GM20431 (cell line): ENCODE data around the gene AGPAT1.
"Not testable (repeated sequence)": the region's sequence is repeated elsewhere in the genome, so short reads cannot be mapped to it uniquely, and the experiment has no call there.

Source experiments
- in situ Hi-C: fragments of 300-500 bp; cut with MseI, MboI; formaldehyde crosslinking; loops from one replicate; pipeline ENCODE4 v1.15.0; 2020; ENCODE audit warnings: low sequenced_read_pairs; ENCODE audit not compliant: unreplicated experiment

Gene AGPAT1

DNA sequence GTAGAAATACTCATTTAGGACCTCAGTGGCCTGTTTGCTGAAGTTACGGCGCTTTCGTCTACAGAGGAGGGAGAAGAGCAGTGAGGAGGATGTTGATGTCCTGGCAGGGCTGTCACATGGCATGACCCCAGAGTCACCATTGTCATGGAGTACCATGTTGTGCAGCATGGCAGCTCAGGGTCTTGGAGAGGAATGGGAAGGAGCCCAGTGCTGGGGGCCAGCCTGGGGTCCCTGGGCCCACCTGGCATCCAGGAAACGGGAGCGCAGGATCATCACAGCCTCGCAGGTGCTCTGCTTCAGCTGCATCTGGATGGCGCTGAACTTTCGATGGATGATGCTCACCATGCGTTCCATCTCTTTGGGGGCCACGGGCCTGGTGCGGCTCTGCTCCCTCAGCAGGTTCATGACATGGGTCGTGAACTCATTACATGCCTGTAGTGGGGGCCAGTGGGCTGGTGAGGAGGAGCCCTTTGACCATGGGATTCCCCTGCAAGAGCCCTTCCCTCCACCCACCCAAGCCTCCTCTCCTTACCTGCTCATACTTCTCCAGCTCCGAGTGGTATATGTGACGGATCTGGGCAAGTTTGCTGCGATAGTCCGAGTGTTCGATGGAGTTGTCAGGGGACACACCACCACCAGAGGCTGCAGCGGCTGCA is 12.0 kb upstream of the AGPAT1 start:
- in situ Hi-C loops, result not testable (repeated sequence)

DNA sequence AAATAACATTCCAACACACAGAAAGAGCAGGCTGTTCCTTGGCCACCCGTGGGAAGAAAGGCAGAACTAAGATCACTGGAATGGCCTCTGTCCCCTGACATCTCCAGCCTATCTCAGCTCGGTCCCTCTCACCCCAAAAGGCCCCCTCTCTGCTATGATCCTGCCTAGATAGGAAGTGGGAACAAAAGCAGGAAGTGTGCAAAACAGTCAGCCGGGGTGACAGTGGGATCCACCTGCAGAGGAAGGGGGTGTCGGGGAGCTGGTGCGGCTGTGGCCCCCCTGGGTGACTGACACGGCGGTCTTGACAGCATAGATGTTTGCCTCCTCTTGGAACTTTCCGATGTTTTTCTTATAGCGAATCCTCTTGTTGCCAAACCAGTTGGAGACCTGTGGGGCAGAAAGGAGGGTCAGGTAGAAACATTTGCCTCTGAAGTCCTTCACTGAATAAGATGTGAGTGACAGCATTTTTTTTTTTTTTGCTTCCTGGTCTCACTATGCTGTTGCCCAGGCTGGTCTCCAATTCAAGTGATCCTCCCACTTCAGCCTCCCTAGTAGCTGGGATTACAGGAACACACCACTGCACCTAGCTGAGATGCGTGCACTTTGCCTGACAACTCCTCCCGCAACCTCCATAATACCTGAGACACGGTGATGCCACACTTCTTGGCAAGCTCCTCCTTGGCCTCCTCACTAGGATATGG is 11.3 kb upstream of the AGPAT1 start:
- in situ Hi-C loops, result no loop called here

DNA sequence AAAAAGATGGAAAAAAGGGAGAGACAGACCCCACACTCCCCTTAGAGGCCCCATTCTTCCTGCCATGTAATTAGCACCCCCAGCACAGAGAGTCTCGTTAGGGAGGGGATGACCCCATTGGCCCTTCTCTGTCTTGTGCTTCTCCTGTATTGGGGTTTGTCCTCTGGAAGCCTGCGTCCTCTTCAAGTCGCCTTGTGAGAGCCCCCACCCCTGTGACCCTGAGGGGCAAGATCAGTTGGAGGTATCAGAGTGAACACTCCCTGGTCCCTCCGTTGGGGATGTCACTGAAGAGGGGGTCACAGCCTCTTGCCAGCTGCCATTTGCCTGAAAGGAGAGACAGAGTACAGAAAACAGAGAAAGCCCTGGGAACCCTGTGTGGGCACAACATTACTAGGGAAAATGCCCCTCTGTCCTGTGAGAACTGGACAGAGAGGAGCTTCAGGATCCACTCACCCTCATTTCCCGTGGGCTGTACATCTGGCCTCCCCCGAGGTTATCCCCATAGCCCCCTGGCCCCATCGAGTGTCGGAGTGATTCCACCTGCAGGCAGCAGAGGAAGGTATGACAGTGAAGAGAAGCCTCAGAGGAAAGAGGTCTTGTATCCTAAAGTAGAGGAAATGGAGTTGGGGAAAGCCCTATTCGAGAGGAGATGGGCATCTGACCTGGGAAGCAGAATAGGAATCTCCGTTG is 10.4 kb upstream of the AGPAT1 start:
- in situ Hi-C loops, result not testable (repeated sequence)

DNA sequence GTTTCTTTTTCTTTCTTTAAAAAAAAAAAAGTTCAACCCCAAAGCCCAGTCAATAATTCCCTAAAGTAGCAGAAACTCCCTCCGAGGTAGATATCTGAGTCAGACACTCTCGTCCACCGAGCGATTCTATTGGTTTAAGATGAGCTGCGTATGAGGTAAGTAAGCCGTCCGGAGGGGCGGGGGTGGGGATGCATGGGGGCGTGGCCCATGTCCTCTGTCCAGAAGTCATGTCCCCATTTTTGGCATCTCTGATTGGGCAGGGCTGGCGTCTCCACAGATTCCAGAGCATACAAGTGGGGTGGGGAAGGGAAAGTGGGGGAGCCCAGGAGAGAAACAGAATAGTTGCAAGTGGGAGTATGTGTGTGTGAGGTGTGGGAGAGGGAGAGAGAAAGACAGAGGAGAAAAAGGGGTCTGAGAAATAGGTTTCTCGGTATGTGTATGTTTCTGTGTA is 9.8 kb upstream of the AGPAT1 start:
- in situ Hi-C loops, result not testable (repeated sequence)

DNA sequence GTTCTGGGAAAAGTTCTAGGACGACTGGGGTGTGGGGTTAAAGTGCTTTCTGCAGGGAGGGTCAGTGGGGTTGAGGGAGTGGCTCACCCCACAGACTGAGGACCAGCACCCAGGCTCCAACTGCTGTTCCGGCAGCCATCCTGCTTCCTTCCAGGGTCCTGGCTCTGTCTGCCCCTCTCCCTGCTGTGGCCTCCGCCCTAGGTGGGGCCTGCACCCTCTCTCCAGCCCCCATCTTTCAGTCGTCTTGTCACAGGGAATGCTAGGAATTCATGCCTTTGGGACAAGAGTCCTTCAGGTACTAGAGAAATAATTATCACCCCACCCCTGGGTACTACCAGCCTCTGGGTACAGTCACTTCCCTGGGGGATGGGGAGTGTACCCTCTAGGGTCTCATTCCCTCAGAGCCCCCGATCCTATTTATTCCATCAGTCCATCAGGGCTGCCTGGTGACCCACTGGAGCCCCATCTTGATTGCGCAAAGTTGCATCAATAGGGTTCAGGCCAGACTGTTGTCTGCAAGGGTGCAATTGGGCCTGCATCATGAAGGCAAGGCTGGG is 8.3 kb upstream of the AGPAT1 start, which contains the start of gene AGER:
AGER (minus strand) TSS at position 170 of the 557 bp plus-strand sequence; CDS start at position 139, 31 bp downstream.
- in situ Hi-C loops, result no loop called here

DNA sequence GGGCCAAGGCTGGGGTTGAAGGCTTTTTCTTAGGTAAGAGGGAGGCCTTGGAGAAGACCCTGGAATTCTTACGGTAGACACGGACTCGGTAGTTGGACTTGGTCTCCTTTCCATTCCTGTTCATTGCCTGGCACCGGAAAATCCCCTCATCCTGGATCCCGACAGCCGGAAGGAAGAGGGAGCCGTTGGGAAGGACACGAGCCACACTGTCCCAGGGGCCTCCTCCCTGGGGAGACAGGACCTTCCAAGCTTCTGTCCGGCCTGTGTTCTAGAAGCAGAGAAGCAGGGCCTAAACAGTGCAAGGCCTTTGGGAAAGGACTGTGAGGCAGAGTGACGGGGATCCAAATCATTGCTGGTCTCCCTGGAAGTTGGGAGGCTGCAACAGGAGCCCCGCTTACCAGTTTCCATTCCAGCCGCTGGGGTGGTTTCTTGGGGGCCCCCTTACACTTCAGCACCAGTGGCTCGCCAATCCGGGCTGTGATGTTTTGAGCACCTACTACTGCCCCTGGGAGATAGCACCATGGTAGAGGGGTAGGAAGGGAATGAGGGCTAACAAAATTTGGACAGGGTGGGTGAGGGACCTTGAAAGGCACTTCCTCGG is 7.7 kb upstream of the AGPAT1 start:
- in situ Hi-C loops, result no loop called here

DNA sequence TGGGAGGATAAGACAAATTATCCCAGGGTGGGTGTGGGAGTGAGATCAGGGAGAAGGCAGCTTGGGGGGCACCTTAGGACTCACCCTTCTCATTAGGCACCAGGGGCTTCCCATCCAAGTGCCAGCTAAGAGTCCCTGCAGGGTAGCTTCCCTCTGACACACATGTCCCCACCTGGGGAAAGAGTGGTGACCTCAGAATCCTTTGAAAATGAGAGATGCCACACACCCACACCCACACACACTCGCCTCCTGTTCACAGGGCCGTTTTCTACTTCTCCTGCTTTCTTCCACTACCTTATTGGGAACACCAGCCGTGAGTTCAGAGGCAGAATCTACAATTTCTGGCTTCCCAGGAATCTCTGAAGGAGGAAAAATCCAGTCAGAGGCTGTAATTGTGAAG is 7.1 kb upstream of the AGPAT1 start:
- in situ Hi-C loops, result no loop called here

DNA sequence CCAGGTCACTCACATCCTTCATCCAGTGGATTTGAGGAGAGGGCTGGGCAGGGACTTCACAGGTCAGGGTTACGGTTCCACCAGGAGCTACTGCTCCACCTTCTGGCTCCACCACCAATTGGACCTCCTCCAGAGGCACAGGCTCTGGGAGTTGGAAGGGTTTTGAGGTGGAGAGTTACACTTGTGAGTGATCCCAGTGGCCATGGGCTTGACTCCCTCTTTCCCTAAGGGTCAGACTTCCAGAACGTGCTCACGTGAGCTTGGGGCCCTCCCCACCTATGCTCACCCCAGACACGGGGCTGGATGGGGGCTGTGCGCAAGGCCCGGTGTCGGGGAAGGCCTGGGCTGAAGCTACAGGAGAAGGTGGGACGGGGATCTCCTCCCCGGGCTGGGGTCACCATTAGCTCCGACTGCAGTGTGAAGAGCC is 6.7 kb upstream of the AGPAT1 start:
- in situ Hi-C loops, result no loop called here

DNA sequence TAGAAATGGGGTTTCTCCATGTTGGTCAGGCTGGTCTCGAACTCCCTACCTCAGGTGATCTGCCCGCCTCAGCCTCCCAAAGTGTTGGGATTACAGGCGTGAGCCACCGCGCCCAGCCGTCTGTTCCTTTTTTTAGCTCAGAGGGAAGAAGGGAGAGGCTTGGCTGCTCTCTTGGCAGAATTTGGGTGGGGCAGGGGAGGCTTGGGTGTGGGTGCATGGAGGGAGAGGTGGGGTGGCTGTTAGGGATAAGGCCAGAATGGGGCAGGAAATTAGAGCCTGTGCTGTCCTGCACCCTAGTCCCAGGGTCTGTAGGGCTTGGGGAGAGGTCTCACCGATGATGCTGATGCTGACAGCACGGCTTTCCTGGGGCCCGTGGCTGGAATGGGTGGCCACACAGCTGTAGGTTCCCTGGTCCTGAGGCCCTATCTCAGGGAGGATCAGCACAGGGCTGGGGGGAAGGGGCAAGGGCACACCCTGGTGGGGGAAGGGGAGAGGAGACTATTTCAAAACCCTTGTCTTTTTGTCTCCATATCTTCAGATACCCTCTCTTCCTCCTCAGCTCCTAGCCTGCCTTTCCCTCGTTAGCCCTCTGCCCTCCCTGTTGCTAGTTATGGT is 6.1 kb upstream of the AGPAT1 start:
- in situ Hi-C loops, result no loop called here

DNA sequence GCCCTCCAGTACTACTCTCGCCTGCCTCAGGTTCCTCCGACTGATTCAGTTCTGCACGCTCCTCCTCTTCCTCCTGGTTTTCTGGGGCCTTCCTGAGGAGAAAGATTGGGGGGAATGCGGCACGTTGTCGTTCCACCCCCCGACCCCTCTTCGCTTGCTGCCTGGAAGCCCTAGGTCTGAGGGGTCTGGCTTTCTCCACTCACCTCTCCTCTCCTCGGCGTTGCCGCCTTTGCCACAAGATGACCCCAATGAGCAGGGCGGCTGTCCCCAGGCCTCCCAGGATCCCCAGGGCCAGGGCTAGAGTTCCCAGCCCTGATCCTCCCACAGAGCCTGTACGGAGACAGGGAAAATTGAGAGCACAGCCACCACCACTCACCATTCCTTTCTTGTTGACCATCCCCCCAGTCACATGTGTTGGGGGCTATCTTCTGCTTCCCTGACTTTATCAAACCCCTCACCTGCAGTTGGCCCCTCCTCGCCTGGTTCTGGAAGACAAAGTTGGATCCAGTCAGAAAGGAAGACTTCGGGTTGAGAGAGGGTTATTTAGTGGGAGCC is 5.3 kb upstream of the AGPAT1 start:
- in situ Hi-C loops, result no loop called here

DNA sequence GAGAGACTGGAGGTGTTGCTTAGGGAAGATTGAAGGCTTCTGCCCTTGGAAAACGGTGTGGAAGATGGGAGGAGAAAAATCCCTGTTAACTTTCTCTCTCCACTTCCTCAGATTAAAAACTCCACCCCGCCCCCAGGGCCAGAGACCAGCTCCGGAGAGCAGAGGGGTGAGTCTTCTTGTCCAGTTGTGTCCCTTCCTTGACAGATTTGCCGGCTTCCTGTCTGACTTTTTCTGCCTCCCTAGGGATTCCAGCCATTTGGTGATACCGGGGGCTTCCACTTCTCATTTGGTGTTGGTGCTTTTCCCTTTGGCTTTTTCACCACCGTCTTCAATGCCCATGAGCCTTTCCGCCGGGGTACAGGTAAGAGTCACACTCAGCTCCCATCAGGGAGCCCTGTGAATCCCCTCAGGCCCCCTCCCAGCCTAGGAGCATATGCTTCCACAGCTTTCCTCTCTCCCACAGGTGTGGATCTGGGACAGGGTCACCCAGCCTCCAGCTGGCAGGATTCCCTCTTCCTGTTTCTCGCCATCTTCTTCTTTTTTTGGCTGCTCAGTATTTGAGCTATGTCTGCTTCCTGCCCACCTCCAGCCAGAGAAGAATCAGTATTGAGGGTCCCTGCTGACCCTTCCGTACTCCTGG is 4.0 kb upstream of the AGPAT1 start:
- in situ Hi-C loops, result no loop called here

DNA sequence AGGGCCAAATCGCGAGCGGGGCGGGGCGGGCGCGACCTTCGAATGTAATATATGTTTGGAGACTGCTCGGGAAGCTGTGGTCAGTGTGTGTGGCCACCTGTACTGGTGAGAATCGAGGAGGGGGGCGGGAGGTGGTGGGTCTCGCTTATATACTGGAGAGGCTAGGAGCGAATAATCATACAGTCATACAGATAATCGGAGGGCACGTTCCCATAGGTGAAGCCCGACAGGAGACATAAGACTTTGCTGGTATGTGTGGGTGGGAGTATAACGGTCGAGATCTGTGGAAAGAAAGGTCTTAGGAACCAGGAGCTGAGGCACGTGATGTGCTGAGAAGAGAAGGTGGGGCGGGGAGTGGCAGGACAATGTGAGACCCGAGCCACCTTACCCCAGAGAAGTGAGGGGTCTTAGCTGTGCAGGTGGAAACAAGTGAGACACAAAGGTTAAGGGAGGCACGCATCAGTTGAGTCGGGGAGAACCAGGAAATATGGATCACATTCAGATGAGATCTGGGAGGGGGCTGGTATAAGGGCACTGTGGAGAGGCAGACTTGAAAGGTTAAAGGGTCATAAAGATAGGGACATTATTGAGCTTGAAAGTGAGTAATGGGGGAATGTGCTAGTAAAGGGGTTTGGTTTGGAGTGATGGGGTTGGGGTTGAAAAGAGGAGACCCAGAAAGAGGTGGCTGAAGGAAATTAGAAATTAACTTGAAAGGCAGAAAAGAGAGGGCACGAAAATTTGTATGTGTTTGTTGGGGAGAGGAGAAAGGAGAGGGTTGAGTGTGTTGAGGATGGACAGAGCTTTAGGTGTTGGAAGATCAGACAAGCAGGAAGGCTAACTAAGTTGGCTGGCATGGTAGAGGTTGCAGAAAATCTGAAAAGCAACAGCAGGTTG is 2.9 kb upstream of the AGPAT1 start:
- in situ Hi-C loops, result no loop called here

DNA sequence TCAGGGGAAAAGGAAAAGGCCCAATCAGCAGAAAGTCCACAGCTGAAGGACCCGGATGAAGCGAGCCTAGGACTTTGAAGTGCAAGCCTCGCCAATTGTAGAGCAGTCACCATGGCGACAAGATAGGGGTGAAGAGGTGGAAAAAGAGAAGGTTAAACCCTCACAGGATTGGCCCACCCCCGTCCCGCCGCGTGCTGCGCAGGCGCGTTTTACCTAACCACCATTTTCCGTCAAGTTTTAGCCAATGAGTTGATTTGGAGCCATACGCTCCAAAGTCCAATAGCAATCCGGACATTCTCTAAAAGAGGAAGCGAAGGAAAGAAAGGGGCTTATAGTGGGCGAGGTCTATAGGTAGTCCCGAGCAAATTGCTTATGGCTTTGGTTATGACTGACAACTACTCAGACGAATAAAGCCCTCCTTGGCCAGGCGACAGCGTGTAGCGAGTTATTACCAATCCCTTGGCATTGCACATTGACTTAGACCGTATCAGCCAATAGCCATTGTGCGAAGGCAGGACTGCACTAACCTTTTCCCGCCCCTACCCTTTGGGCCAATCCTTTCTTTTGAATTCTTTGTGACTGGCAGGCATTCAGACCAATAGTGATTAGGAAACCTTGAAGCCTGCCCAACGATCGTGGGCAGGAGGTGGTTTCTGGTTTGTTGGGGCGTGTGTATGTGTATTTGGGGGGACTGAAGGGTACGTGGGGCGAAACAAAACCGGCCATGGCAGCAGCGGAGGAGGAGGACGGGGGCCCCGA is 2.1 kb upstream of the AGPAT1 start, which contains the start of gene RNF5:
RNF5 (plus strand) TSS at position 618 of the 759 bp plus-strand sequence; CDS start at position 725, 107 bp downstream.
- in situ Hi-C loops, result no loop called here

DNA sequence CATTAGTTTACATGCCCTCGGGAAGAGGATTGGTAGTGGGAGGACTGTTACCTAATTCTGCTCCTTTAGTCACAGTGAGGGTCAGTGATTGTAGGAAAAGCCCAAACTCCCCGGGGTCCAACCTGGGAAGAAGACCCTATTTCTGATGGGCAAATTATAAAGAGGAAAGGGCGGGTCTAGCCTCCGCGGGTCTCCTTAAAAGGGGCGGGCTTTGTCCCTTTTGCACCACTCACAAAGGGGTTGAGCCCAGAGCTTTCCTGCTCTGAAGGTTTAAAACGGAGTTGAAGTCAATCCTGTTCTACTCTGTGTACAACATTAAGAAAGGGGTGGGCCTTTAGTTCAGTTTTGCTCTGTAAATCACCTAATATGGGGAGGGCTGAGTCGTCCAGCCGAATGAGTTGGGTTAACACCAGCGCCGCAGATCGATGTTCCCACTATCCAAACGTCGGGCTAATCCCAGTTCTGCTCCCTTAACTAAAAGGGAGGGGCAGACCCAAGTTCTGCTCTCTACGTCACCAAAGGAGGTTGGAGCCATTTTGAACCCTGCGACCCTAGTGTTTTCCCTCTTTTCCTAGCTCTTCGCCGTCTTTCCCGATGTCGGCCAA is 1.4 kb upstream of the AGPAT1 start:
- in situ Hi-C loops, result no loop called here

DNA sequence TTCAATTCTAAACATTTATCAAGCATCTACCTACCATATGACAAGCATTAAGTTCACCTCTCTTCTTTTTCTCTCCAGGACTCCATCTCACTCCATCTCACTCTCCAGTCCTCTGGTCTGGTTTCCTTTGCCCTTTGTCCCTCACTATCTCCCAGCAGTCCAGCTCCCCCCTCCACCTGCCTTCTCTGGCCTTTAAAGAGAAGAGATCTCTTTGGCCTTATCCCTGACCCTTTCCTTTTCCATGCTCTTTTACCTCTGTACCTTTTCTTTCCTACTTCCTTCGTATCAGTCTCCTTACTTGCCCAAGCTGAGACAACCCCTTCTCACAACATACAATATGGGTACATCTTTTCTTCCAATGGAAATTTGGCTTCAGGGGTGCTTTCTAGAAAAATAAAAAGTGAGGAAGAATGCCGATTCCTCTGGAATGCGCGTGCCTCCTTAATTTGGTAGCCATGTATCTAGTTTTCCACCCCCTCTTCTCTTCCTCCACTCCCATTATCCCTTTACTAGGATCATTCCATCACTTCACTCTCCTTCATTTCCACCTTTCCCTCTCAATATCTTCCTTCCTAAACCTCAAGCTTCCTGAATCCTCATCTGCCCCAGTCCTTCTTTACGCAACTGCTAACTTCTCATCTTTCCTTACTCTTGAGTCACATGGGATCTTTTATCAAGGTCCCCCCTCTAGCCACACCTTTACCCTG is 745 bp upstream of the AGPAT1 start:
- in situ Hi-C loops, result no loop called here

DNA sequence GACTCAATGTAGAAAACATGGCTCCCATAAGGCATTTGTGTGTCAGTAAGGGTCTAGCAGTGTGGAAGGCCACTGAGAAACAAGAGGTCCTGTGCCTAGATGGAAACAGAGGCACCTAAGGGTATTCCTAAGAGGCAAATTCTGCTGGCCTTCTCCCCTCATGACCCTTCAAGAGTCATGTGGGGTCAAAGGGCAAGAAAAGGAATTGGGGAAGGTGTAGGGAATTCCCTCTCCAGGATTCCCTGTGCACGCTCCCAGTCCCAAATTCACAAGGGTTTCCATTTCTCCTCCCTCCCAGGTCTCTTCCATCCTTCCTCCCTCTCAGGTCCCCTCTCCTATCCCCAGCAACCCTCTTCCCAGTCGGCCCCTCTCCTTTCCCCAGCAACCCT is 568 bp downstream of the AGPAT1 start:
- in situ Hi-C loops, result no loop called here
